VCaP (cell line): ENCODE measurements around the gene SPN.
"Not testable (repeated sequence)": the region's sequence is repeated elsewhere in the genome, so short reads cannot be mapped to it uniquely, and the experiment has no call there.

Experiments
- H3K27ac ChIP-seq: fragments of 450-650 bp; 2 replicates; pipeline ENCODE4 v1.5.1; 2017
- TF ChIP-seq, protein P1 (sequence below): fragments of 450-650 bp; conservative IDR thresholded peaks from 2 replicates; pipeline ENCODE4 v1.5.1; 2017; ENCODE audit warnings: mild to moderate bottlenecking, moderate library complexity

Gene SPN

GRCh38 chr16:29650771-29651170, 12.3 kb upstream of the SPN start:
- TF ChIP-seq, protein P1, sequence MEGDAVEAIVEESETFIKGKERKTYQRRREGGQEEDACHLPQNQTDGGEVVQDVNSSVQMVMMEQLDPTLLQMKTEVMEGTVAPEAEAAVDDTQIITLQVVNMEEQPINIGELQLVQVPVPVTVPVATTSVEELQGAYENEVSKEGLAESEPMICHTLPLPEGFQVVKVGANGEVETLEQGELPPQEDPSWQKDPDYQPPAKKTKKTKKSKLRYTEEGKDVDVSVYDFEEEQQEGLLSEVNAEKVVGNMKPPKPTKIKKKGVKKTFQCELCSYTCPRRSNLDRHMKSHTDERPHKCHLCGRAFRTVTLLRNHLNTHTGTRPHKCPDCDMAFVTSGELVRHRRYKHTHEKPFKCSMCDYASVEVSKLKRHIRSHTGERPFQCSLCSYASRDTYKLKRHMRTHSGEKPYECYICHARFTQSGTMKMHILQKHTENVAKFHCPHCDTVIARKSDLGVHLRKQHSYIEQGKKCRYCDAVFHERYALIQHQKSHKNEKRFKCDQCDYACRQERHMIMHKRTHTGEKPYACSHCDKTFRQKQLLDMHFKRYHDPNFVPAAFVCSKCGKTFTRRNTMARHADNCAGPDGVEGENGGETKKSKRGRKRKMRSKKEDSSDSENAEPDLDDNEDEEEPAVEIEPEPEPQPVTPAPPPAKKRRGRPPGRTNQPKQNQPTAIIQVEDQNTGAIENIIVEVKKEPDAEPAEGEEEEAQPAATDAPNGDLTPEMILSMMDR: no peak
- no peak overlapping the region for H3K27ac ChIP-seq

GRCh38 chr16:29651774-29652349, 11.2 kb upstream of the SPN start:
- H3K27ac ChIP-seq: no peak overlapping the region
- TF ChIP-seq, protein P1: no peak

- TF ChIP-seq, protein P1: no peak
- H3K27ac ChIP-seq: no peak overlapping the region
Observed at GRCh38 chr16:29653471-29653870, 9.6 kb upstream of the SPN start.

- H3K27ac ChIP-seq: not testable (repeated sequence)
Observed at GRCh38 chr16:29653890-29654289, 9.2 kb upstream of the SPN start.

- TF ChIP-seq, protein P1: no peak
- no peak overlapping the region for H3K27ac ChIP-seq
Observed at GRCh38 chr16:29656688-29657523, 6.1 kb upstream of the SPN start.

- H3K27ac ChIP-seq: no peak overlapping the region
- TF ChIP-seq, protein P1: no peak
Observed at GRCh38 chr16:29658705-29659104, 4.3 kb upstream of the SPN start.

DNA sequence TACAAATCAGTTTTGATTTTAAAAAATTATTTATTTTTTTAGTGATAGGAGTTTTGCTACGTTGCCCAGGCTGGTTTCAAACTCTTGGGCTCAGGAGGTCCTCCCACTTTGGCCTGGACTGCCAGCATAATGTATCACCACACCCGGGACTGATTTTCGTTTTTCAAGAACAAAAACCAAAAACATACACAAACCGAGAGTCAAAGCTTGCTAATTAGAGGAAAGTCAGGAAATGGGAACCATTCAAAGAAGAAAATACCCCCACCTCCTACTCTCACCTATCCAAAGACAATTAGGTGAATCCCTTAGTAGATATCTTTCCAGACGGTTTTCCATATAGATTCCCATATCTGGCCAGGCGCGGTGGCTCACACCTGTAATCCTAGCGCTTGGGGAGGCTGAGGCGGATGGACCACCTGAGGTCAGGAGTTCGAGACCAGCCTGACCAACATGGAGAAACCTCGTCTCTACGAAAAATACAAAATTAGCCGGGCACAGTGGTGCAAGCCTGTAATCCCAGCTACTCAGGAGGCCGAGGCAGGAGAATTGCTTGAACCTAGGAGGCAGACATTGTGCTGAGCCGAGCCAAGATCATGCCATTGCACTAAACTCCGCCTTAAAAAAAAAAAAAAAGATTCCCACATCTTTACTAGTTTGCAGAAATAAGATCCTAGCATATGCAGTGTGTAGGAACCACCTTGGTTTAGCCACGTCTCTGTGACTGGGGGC, 883 bp upstream of the SPN start:
- H3K27ac ChIP-seq: no peak overlapping the region
- TF ChIP-seq, protein P1: no peak

- TF ChIP-seq, protein P1: no peak
- no peak overlapping the region for H3K27ac ChIP-seq
Observed at GRCh38 chr16:29662729-29663015, 375 bp upstream of the SPN start.
